Measurements from ENCODE around the gene ACAD10. TPM values are rescaled to one million over a fixed set of nuclear protein-coding genes. Genes with fewer than 3 reads are reported as not detected.
"Not testable (repeated sequence)": the region's sequence is repeated elsewhere in the genome, so short reads cannot be mapped to it uniquely, and the experiment has no call there.

The ACAD10 gene
- total RNA-seq, 1 experiment from 2014 or later, result 20.7 TPM

DNA sequence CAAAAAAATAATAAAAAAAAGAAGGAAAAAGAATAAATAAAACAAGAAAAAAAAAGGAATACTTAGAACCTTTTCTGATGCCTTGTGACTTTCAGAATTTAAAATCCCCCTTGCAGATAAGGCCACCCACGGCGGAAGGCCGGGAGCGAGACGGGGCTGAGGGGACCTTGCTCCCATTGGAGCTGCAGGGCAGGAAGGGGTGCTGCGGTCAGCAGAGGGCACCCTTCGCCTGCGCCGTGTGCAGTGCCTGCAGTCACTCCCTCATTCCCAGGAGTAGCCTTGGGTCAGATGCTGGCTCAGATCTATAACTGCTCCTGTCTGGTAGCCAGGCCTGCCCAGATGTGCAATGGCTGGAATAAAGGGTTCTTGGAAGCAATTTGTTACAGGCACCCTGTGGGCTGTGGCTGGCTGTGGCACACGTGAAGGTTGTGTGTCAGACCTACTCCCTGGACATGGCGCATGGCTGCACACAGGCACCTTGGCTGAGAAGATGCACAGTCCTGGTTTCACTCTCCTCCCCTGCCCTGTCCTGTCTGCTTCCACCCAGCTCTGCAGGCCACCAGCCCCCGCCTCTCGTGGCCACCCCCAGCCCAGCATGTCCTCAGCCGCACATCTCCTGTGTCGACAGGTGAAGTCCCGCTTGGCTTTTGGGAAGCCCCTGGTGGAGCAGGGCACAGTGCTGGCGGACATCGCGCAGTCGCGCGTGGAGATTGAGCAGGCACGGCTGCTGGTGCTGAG, 67.5 kb downstream of the ACAD10 start:
- H3K27me3 ChIP-seq (ENCODE audit: control insufficient read depth, insufficient read depth, low read length), result no peaks in the 10 kb centered on the region
- DNase-seq, result peak; percentile 97
- H3K36me3 ChIP-seq (replicated peaks; ENCODE audit: control insufficient read depth, insufficient read depth, low read length), result peaks cover 5% of the 10 kb centered on the region
- H3K4me3 ChIP-seq (ENCODE audit: insufficient read depth, low read depth, low read length), result no peak overlapping the region

DNA sequence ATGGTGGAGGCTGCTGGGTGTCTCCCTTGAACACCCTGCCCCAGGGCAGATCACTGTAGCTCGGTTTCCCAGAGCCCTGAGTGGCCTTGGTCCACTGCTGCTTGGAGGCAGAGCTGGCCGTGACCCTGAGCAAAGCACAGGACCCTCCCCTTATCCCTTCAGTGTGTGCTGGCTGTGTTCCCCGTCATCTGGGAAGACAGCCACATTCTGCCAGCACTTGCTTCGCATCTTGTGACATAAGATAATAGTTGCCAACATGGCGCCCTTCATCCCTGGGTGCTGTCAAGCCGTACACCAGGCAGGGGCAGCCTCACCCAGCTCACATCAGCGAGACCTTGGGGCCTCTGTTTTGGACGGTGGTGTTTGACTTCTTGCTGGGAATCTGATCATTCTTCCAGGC, 68.8 kb downstream of the ACAD10 start:
- no peaks in the 10 kb centered on the region for H3K27me3 ChIP-seq (ENCODE audit: control insufficient read depth, insufficient read depth, low read length)

GRCh38 chr12:111756196-111756595, 70.3 kb downstream of the ACAD10 start:
- Histone ChIP-seq H3K4me3 (ENCODE audit: insufficient read depth, low read depth, low read length) (no peak overlapping the region), H3K27me3 (ENCODE audit: control insufficient read depth, insufficient read depth, low read length) (no peaks in the 10 kb centered on the region), H3K36me3 (replicated peaks; ENCODE audit: control insufficient read depth, insufficient read depth, low read length) (no peaks in the 10 kb centered on the region; the same call in none of the 2 replicates)
- no peak for DNase-seq

More for the DNA sequence above, 68.8 kb downstream of the ACAD10 start:
- no peak for DNase-seq
- H3K36me3 ChIP-seq (replicated peaks; ENCODE audit: control insufficient read depth, insufficient read depth, low read length), result peaks cover 2% of the 10 kb centered on the region
- no peak overlapping the region for H3K4me3 ChIP-seq (ENCODE audit: insufficient read depth, low read depth, low read length)

DNA sequence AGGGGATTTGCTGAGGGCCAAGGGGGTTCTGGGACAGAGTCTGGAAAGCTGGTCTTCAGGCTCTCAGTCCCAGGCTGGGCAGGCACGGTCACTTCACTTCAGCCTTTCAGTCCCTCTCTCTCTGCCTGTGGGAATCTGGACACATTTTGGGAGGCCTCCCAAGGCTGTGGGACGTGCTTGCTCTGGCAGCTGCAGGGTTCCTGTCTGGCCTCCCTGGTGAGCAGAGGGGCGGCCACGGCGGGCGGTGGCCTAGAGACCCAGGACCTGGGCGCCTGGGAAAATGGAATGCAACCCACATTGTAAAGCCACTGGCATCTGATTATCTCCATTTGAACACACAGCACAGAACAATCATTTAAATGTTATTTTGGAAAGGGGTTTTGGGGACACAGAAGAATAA, 70.8 kb downstream of the ACAD10 start:
- Histone ChIP-seq H3K4me3 (ENCODE audit: insufficient read depth, low read depth, low read length) (no peak overlapping the region), H3K36me3 (replicated peaks; ENCODE audit: control insufficient read depth, insufficient read depth, low read length) (no peaks in the 10 kb centered on the region; the same call in none of the 2 replicates), H3K27me3 (ENCODE audit: control insufficient read depth, insufficient read depth, low read length) (no peaks in the 10 kb centered on the region)
- no peak for DNase-seq

DNA sequence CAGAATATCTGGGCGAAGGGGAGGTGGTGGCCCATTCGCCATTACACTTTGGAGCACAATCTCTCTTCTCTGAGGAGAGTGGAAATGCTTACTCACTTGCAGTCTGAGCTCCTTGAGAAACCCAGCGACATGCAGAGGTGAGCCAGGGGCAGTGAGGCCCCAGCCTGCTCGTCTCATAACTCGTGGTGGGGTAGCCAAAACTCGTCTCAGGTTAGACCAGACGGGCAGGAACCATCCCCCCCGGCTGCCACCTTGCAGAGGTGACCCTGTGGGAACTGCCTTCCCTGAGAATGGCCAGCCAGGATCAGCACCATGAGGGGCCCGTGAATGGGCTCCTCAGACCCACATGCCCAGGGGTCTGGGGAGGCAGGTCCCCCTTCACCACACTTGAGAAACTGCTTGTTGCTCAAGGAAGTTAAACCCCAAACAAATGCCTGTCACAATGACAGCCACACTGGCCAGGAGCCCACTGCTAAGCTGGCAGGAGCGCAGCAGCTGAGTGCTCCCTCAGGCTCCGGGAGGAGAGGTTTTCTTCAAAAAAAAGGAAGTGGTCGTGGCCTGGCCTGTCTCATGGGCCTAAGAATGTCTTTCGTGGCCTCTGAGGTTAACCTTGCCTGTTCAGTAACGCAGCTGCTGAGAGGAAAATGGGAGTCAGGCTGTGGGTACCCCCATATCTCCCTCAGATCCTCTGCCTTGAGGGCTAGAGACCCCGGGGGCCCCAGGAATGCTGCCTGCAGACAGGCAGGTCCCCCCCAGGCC, 71.7 kb downstream of the ACAD10 start:
- peak; percentile 52 for DNase-seq
- Histone ChIP-seq H3K27me3 (ENCODE audit: control insufficient read depth, insufficient read depth, low read length) (no peaks in the 10 kb centered on the region), H3K36me3 (replicated peaks; ENCODE audit: control insufficient read depth, insufficient read depth, low read length) (no peaks in the 10 kb centered on the region; the same call in none of the 2 replicates), H3K4me3 (ENCODE audit: insufficient read depth, low read depth, low read length) (no peak overlapping the region)

GRCh38 chr12:111758120-111758561, 72.3 kb downstream of the ACAD10 start:
- Histone ChIP-seq H3K27me3 (ENCODE audit: control insufficient read depth, insufficient read depth, low read length) (no peaks in the 10 kb centered on the region), H3K36me3 (replicated peaks; ENCODE audit: control insufficient read depth, insufficient read depth, low read length) (no peaks in the 10 kb centered on the region; the same call in none of the 2 replicates), H3K4me3 (ENCODE audit: insufficient read depth, low read depth, low read length) (no peak overlapping the region)
- DNase-seq, result peak; percentile 72

DNA sequence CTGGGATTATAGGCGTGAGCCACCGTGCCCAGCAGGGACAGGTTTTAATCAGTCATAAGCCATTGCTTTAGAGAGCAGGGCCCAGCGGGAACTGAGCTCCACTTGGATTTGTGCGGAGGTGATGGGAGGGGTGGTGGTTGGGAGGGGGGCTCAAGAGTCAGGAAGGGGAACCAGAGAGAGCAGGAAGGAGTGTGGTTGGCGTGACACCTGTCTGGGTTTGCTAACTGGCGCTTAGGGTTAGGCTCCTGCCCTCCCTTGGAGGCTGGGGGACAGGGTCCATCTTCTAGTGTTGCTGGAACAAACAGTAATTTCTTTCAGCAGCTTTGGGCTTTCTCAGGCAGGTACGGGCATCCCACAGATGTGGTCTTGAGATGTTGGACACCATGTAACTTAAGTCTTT, 73.4 kb downstream of the ACAD10 start:
- H3K4me3 ChIP-seq (ENCODE audit: insufficient read depth, low read depth, low read length), result no peak overlapping the region
- no peaks in the 10 kb centered on the region; the same call in 1 of the 2 replicates for H3K36me3 ChIP-seq (replicated peaks; ENCODE audit: control insufficient read depth, insufficient read depth, low read length)
- no peaks in the 10 kb centered on the region for H3K27me3 ChIP-seq (ENCODE audit: control insufficient read depth, insufficient read depth, low read length)
- no peak for DNase-seq

- H3K36me3 ChIP-seq (replicated peaks; ENCODE audit: control insufficient read depth, insufficient read depth, low read length), result no peaks in the 10 kb centered on the region; the same call in 1 of the 2 replicates
- H3K27me3 ChIP-seq (ENCODE audit: control insufficient read depth, insufficient read depth, low read length), result no peaks in the 10 kb centered on the region
- DNase-seq, result no peak
- H3K4me3 ChIP-seq (ENCODE audit: insufficient read depth, low read depth, low read length), result no peak overlapping the region
Observed at GRCh38 chr12:111759991-111760390, 74.1 kb downstream of the ACAD10 start.

DNA sequence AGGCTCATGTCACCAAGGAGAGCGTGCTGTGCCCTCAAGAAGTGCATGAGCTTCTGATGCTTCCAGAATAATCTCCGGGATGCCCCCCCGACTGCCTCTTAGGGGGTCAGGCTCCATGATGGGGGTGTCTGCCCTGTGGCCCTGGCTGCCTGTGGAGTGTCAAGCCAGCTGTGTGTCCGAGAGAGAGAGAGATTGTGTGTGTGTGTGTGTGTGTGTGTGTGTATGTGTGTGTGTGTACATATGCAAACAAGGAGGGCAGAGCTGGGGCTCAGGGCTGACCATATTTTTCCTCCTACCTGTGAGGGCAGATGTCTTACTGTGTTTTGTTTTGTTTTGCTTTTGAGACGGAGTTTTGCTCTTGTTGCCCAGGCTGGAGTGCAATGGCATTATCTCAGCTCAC, 75.2 kb downstream of the ACAD10 start:
- Histone ChIP-seq H3K4me3 (ENCODE audit: insufficient read depth, low read depth, low read length) (no peak overlapping the region), H3K36me3 (replicated peaks; ENCODE audit: control insufficient read depth, insufficient read depth, low read length) (no peaks in the 10 kb centered on the region; the same call in 1 of the 2 replicates), H3K27me3 (ENCODE audit: control insufficient read depth, insufficient read depth, low read length) (no peaks in the 10 kb centered on the region; the same call in 1 of the 2 replicates)
- no peak for DNase-seq

GRCh38 chr12:111761706-111762105, 75.9 kb downstream of the ACAD10 start:
- H3K4me3 ChIP-seq (ENCODE audit: insufficient read depth, low read depth, low read length), result no peak overlapping the region
- H3K36me3 ChIP-seq (replicated peaks; ENCODE audit: control insufficient read depth, insufficient read depth, low read length), result no peaks in the 10 kb centered on the region; the same call in 1 of the 2 replicates
- peaks cover 2% of the 10 kb centered on the region; the same call in 1 of the 2 replicates for H3K27me3 ChIP-seq (ENCODE audit: control insufficient read depth, insufficient read depth, low read length)
- no peak for DNase-seq

DNA sequence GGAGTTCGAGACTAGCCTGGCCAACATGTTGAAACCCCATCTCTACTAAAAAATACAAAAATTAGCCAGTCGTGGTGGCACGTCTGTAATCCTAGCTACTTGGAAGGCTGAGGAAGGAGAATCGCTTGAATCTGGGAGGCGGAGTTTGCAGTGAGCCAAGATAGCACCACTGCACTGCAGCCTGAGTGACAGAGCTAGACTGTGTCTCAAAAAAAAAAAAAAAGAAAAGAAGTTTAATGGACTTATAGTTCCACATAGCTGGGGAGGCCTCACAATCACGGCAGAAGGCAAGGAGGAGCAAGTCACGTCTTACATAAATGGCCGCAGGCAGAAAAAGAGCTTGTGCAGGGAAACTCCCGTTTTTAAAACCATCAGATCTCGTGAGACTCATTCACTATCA, 77.7 kb downstream of the ACAD10 start:
- not testable (repeated sequence) for H3K36me3 ChIP-seq (replicated peaks; ENCODE audit: control insufficient read depth, insufficient read depth, low read length); H3K4me3 ChIP-seq (ENCODE audit: insufficient read depth, low read depth, low read length); H3K27me3 ChIP-seq (ENCODE audit: control insufficient read depth, insufficient read depth, low read length); DNase-seq

DNA sequence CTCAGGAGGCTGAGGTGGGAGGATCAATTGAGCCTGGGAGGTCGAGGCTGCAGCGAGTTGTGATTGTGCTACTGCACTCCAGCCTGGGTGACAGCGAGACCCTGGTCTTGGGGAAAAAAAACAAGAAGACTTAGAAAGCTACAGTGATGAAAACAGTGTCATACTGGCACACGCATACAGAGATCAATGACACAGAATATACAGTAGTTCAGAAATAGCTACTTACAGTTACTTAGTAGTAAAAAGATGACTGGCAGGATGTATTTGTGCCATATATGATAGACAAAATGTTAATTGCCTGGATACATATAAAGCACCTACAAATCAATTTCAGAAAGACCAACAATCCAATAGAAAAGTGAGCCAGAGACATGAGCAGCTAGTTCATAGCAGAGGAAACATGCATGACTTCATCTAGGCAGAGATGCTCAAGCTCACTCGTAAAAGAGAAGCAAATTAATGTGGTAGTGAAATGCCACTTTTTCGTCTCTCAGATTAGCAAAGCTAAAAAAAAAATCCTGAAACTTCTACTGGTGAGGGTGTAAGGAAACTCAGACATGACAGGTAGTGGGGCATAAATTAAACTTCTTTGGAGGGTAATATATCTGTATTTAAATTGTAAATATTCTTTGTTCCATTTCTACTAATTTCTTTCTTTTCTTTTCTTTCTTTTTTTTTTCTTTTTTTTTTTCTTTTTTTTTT, 78.4 kb downstream of the ACAD10 start:
- no peaks in the 10 kb centered on the region for H3K36me3 ChIP-seq (replicated peaks; ENCODE audit: control insufficient read depth, insufficient read depth, low read length)
- H3K27me3 ChIP-seq (ENCODE audit: control insufficient read depth, insufficient read depth, low read length), result peaks cover 2% of the 10 kb centered on the region; the same call in 1 of the 2 replicates
- H3K4me3 ChIP-seq (ENCODE audit: insufficient read depth, low read depth, low read length), result no peak overlapping the region
- no peak for DNase-seq

- peak; percentile 100 for DNase-seq
- Histone ChIP-seq H3K27me3 (ENCODE audit: control insufficient read depth, insufficient read depth, low read length) (peaks cover 2% of the 10 kb centered on the region; the same call in 1 of the 2 replicates), H3K36me3 (replicated peaks; ENCODE audit: control insufficient read depth, insufficient read depth, low read length) (no peaks in the 10 kb centered on the region), H3K4me3 (ENCODE audit: insufficient read depth, low read depth, low read length) (peak within 1 kb of the TSS; percentile 73)
Observed at GRCh38 chr12:111766608-111767361, 80.9 kb downstream of the ACAD10 start, which contains the start of gene ALDH2. TSS of gene ALDH2 (plus strand) at chr12:111766933. CDS start at chr12:111766983, 50 bp downstream.

All from H7 (cell line).